HepG2 (cell line): ENCODE data around the gene ANKRD6.

ENCODE experiments used
- FOXM1 ChIP-seq: sonication (generic); formaldehyde crosslinking; IDR thresholded peaks from 2 replicates; pipeline ENCODE4 v1.5.0; 2020; ENCODE audit warnings: missing genetic modification reagents
- HNF4G ChIP-seq, 2 experiments: sonication (generic) in 1 of 2; formaldehyde crosslinking in 1 of 2; IDR thresholded peaks; 2 replicates each; pipeline versions ENCODE4 v1.4.0 to v1.6.1; 2011 to 2020; ENCODE audit warnings: borderline replicate concordance in 2 of 2, low read depth in 2 of 2, mild to moderate bottlenecking in 2 of 2, low read length in 1 of 2, missing genetic modification reagents in 1 of 2, moderate library complexity in 1 of 2
- HNRNPLL ChIP-seq: fragments of 200-400 bp; formaldehyde crosslinking; IDR thresholded peaks from 2 replicates; pipeline ENCODE4 v1.6.1; 2017; ENCODE audit warnings: mild to moderate bottlenecking, low read depth, low read length; ENCODE audit not compliant: poor library complexity, severe bottlenecking
- SIN3B ChIP-seq: fragments of 150-350 bp; IDR thresholded peaks from 2 replicates; pipeline ENCODE4 v1.6.1; 2014; ENCODE audit warnings: low read length
- SIX4 ChIP-seq: sonication (generic); formaldehyde crosslinking; IDR thresholded peaks from 2 replicates; pipeline ENCODE4 v1.4.0; 2020; ENCODE audit warnings: missing genetic modification reagents
- TCF7L2 ChIP-seq: IDR thresholded peaks from 2 replicates; pipeline ENCODE4 v1.6.1; 2011; ENCODE audit warnings: mild to moderate bottlenecking, low read depth, low read length, moderate library complexity
- ZNF761 ChIP-seq: sonication (generic); formaldehyde crosslinking; conservative IDR thresholded peaks from 2 replicates; pipeline ENCODE4 v1.4.0; 2020; ENCODE audit warnings: mild to moderate bottlenecking, missing genetic modification reagents
- TF ChIP-seq, protein P1 (sequence below): sonication (generic); formaldehyde crosslinking; IDR thresholded peaks from 2 replicates; pipeline ENCODE4 v1.5.0; 2020; ENCODE audit warnings: mild to moderate bottlenecking, missing genetic modification reagents, moderate library complexity
- TF ChIP-seq, protein P2 (sequence below), 2 experiments: sonication (generic) in 1 of 2; formaldehyde crosslinking in 1 of 2; IDR thresholded peaks; 2 replicates each; pipeline versions ENCODE4 v1.5.1 to v1.6.1; 2011 to 2020; ENCODE audit warnings: borderline replicate concordance in 1 of 2, low read depth in 1 of 2, low read length in 1 of 2, mild to moderate bottlenecking in 1 of 2, missing genetic modification reagents in 1 of 2, moderate library complexity in 1 of 2
- TF ChIP-seq, protein P3 (sequence below): sonication (generic); formaldehyde crosslinking; IDR thresholded peaks from 2 replicates; pipeline ENCODE4 v1.4.0; 2020; ENCODE audit warnings: missing genetic modification reagents
- TF ChIP-seq, protein P4 (sequence below): sonication (generic); formaldehyde crosslinking; IDR thresholded peaks from 2 replicates; pipeline ENCODE4 v1.5.0; 2020; ENCODE audit warnings: mild to moderate bottlenecking, missing genetic modification reagents, borderline replicate concordance
- TF ChIP-seq, protein P5 (sequence below): sonication (generic); formaldehyde crosslinking; IDR thresholded peaks from 2 replicates; pipeline ENCODE4 v1.4.0; 2020; ENCODE audit warnings: missing genetic modification reagents

DNA sequence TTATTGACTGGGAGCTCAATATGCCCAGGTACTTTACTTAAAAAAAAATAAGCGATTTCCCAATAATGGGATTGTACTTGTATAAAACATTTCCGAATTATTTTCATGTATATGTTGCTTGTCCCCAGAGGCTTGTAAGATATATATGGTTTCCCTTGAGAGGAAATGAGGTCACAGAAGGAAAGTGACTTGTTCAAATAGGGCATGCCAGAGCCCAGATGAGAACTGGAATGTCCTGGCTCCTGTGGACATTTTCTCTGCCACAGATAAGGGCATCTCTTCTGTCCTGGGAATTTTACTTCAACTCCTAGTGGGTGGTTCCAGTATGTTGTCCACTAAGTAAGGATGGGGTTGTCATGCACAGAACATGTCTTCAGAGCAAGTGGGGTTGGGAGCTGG is 142.6 kb downstream of the ANKRD6 start:
- no peak for TF ChIP-seq TCF7L2
- TF ChIP-seq SIX4: no peak
- no peak for TF ChIP-seq SIN3B
- TF ChIP-seq, protein P1, sequence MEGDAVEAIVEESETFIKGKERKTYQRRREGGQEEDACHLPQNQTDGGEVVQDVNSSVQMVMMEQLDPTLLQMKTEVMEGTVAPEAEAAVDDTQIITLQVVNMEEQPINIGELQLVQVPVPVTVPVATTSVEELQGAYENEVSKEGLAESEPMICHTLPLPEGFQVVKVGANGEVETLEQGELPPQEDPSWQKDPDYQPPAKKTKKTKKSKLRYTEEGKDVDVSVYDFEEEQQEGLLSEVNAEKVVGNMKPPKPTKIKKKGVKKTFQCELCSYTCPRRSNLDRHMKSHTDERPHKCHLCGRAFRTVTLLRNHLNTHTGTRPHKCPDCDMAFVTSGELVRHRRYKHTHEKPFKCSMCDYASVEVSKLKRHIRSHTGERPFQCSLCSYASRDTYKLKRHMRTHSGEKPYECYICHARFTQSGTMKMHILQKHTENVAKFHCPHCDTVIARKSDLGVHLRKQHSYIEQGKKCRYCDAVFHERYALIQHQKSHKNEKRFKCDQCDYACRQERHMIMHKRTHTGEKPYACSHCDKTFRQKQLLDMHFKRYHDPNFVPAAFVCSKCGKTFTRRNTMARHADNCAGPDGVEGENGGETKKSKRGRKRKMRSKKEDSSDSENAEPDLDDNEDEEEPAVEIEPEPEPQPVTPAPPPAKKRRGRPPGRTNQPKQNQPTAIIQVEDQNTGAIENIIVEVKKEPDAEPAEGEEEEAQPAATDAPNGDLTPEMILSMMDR: no peak
- no peak for TF ChIP-seq FOXM1 (CRISPR knock-in tag)
- TF ChIP-seq, protein P2, sequence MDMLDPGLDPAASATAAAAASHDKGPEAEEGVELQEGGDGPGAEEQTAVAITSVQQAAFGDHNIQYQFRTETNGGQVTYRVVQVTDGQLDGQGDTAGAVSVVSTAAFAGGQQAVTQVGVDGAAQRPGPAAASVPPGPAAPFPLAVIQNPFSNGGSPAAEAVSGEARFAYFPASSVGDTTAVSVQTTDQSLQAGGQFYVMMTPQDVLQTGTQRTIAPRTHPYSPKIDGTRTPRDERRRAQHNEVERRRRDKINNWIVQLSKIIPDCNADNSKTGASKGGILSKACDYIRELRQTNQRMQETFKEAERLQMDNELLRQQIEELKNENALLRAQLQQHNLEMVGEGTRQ (IDR thresholded peaks at IDR 0.05; ENCODE audit: low read depth, low read length): no peak
- TF ChIP-seq, protein P2 (CRISPR knock-in tag; IDR thresholded peaks at IDR 0.05; ENCODE audit: borderline replicate concordance): no peak
- TF ChIP-seq, protein P3, sequence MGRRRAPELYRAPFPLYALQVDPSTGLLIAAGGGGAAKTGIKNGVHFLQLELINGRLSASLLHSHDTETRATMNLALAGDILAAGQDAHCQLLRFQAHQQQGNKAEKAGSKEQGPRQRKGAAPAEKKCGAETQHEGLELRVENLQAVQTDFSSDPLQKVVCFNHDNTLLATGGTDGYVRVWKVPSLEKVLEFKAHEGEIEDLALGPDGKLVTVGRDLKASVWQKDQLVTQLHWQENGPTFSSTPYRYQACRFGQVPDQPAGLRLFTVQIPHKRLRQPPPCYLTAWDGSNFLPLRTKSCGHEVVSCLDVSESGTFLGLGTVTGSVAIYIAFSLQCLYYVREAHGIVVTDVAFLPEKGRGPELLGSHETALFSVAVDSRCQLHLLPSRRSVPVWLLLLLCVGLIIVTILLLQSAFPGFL (CRISPR knock-in tag): no peak
- no peak for TF ChIP-seq HNF4G (IDR thresholded peaks at IDR 0.05; ENCODE audit: borderline replicate concordance, low read depth, low read length)
- no peak for TF ChIP-seq HNF4G (CRISPR knock-in tag; IDR thresholded peaks at IDR 0.05; ENCODE audit: borderline replicate concordance, low read depth)
- no peak for TF ChIP-seq HNRNPLL
- TF ChIP-seq ZNF761: no peak
- TF ChIP-seq, protein P4, sequence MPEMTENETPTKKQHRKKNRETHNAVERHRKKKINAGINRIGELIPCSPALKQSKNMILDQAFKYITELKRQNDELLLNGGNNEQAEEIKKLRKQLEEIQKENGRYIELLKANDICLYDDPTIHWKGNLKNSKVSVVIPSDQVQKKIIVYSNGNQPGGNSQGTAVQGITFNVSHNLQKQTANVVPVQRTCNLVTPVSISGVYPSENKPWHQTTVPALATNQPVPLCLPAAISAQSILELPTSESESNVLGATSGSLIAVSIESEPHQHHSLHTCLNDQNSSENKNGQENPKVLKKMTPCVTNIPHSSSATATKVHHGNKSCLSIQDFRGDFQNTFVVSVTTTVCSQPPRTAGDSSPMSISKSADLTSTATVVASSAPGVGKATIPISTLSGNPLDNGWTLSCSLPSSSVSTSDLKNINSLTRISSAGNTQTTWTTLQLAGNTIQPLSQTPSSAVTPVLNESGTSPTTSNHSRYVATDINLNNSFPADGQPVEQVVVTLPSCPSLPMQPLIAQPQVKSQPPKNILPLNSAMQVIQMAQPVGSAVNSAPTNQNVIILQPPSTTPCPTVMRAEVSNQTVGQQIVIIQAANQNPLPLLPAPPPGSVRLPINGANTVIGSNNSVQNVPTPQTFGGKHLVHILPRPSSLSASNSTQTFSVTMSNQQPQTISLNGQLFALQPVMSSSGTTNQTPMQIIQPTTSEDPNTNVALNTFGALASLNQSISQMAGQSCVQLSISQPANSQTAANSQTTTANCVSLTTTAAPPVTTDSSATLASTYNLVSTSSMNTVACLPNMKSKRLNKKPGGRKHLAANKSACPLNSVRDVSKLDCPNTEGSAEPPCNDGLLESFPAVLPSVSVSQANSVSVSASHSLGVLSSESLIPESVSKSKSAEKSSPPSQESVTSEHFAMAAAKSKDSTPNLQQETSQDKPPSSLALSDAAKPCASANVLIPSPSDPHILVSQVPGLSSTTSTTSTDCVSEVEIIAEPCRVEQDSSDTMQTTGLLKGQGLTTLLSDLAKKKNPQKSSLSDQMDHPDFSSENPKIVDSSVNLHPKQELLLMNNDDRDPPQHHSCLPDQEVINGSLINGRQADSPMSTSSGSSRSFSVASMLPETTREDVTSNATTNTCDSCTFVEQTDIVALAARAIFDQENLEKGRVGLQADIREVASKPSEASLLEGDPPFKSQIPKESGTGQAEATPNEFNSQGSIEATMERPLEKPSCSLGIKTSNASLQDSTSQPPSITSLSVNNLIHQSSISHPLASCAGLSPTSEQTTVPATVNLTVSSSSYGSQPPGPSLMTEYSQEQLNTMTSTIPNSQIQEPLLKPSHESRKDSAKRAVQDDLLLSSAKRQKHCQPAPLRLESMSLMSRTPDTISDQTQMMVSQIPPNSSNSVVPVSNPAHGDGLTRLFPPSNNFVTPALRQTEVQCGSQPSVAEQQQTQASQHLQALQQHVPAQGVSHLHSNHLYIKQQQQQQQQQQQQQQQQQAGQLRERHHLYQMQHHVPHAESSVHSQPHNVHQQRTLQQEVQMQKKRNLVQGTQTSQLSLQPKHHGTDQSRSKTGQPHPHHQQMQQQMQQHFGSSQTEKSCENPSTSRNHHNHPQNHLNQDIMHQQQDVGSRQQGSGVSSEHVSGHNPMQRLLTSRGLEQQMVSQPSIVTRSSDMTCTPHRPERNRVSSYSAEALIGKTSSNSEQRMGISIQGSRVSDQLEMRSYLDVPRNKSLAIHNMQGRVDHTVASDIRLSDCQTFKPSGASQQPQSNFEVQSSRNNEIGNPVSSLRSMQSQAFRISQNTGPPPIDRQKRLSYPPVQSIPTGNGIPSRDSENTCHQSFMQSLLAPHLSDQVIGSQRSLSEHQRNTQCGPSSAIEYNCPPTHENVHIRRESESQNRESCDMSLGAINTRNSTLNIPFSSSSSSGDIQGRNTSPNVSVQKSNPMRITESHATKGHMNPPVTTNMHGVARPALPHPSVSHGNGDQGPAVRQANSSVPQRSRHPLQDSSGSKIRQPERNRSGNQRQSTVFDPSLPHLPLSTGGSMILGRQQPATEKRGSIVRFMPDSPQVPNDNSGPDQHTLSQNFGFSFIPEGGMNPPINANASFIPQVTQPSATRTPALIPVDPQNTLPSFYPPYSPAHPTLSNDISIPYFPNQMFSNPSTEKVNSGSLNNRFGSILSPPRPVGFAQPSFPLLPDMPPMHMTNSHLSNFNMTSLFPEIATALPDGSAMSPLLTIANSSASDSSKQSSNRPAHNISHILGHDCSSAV: no peak
- TF ChIP-seq, protein P5, sequence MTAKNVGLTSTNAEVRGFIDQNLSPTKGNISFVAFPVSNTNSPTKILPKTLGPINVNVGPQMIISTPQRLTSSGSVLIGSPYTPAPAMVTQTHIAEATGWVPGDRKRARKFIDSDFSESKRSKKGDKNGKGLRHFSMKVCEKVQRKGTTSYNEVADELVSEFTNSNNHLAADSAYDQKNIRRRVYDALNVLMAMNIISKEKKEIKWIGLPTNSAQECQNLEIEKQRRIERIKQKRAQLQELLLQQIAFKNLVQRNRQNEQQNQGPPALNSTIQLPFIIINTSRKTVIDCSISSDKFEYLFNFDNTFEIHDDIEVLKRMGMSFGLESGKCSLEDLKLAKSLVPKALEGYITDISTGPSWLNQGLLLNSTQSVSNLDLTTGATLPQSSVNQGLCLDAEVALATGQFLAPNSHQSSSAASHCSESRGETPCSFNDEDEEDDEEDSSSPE (CRISPR knock-in tag): no peak
